Measurements from ENCODE around the gene DNAH17.
"Not testable (repeated sequence)": the region's sequence is repeated elsewhere in the genome, so short reads cannot be mapped to it uniquely, and the experiment has no call there.

The DNAH17 gene

DNA sequence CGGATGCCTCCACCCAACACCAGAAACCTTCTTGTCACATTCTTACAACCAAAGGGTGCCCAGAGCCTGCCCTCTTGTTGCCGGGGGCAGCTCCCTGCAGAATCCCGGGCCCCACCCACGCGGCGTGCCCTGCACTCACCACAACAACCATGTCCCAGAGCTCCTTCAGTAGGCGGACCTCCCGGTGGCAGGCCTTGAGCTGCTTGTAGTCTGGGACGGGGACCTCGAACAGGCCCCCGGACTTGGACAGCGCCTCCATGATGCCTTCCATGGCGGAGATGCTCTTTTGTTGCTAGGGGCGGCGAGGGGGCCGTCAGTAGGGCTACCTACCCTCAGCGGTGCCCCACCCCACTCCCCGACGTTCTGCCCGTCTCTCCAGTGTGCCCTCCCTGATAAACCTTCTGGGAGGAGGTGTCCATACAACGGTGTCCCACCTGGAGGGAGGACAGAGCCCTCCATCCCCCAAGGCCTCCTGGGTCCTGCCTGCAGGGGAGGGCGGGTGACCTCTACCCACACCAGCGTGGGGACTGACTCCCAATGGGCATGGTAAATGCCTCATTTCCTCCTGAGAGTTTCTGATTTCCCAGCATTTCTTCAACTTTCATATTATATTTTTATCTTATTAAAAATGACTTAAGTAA is 52.2 kb downstream of the DNAH17 start:
- no peak overlapping the region for H3K4me3 ChIP-seq (ENCODE audit: low read depth, low read length)

DNA sequence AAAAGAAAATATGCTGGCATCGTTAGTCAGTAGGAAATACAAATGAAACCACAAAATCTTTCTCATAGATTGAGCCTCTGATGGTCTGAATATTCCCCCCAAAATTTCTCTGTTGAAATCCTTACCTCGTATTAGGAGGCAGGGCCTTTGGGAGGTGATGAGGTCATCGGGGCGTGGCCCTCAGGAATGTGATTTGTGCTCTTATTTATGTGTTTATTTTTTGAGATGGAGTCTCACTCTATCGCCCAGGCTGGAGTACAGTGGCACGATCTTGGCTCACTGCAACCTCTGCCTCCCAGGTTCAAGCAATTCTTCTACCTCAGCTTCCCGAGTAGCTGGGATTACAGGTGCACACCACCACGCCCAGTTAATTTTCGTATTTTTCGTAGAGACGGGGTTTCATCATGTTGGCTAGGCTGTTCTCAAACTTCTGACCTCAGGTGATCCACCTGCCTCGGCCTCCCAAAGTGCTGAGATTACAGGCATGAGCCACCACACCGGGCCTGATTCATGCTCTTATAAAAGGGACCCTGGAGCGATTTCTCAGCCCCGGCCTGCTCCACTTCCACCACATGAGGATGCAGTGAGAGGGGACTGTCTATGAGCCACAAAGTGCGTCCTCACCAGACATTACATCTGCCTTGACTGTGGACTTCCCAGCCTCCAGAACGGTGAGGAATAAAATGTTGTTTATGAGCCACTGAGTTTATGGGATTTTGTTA is 53.1 kb downstream of the DNAH17 start:
- no peak overlapping the region for H3K4me3 ChIP-seq (ENCODE audit: low read depth, low read length)

DNA sequence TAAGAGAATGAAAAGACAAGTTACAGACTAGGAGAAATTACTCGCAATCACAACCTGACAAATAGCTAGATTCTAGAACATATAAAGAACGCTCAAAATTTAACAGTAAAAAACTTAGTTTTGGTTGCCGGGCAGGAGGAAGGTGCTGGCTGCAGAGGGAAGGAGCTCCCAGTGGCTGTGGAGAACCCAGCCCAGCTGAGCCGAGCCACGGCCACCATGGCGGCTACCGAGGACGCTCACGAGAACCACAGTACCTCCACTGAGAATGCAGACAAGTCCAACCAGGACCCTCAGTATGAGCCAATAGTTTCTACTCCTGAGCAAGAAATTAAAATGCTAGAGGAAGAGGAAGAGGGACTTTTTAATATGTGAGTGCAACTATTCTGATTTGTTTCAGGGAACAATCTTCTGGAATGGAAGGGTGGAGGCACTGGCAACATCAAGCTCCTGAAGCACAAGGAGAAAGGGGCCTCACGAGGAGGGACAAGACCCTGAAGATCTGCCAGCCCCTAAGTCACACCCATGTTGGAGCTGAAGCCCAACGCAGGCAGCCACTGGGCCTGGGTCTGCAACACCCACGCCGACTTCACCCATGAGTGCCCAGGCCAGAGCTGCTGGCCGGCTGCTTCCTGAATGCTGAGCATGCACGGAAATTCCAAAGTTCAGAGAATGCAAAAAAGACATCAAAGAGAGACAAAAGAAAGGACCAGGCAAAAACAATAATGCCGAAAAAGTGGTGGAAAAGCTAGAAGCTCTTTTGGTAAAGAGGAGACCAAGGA is 55.0 kb downstream of the DNAH17 start:
- no peak overlapping the region for H3K4me3 ChIP-seq (ENCODE audit: low read depth, low read length)

DNA sequence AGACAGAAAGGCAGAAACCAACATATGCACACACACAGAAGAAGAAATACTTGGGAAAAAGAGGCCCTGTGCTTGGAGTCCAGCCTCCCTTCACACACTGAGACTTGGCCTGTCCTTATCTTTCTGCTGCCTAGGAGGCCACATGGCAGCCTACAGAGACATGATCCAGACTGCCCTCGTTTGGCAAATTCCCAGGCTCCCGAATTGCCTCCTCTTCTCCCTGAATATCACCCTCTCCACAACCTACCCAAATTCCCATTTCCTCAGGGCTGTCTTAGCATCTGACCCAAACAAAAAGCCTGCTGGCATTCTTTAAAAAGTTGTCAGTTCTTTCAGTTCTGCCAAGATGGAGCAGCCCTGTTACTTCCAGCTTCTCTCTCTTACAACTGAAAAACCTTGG is 59.8 kb downstream of the DNAH17 start:
- H3K4me3 ChIP-seq (ENCODE audit: low read depth, low read length) = no peak overlapping the region

DNA sequence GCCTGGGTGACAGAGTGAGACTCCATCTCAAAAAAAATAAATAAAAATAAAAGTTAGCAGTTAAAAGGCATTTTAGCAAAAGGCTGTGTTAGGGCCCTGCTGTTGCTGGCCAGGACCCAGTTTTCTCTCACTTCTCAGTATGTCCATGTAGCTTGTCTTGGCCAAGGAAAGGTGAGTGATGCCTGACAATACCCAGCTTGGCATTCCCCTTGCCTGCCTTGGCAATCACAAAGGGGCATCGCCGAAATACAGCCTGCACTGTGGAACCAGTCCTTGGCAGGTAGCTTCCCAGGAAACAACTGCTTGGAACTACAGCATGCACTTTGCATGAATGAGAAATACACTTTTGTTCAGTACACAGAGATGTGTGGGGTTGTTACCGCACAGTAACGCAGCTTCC is 61.7 kb downstream of the DNAH17 start:
- no peak overlapping the region for H3K4me3 ChIP-seq (ENCODE audit: low read depth, low read length)

DNA sequence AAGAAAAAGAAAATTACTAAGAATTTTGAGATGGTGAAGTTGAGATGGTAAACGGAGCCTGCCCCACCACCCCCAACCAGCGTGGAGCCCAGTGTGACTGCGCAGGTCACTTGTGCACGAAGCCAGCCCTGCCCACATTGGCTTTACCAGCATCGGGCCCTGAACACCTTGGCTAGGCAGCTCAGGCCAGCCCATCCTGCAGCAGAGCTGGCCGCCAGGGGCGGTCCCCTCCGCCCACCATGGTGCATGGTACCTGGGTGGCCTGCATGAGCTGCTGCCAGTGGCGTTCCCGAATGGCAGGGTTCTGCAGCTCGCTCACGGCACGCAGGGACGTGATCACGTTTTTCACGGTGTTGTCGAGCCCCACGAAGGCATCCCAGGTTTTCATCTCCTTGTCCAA is 62.7 kb downstream of the DNAH17 start:
- H3K4me3 ChIP-seq (ENCODE audit: low read depth, low read length) = no peak overlapping the region

DNA sequence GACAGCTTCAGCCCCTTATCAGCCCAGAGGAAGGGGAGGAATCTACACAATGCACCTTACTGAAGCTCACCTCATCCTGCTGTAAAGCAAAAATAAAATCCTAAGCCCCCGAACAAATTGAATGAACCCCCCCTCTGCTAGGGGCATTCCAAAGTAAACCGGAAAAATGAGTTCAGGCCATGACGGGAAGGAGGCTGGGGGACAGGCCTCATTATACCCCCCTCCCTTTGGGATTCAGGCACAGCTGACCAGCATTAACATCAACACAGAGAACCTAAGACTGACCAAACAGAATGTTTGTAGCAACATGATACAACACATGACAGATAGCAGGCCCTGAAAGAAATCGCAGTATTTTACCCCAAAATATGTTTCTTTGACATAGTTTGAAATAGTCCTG is 64.2 kb downstream of the DNAH17 start:
- no peak overlapping the region for H3K4me3 ChIP-seq (ENCODE audit: low read depth, low read length)

DNA sequence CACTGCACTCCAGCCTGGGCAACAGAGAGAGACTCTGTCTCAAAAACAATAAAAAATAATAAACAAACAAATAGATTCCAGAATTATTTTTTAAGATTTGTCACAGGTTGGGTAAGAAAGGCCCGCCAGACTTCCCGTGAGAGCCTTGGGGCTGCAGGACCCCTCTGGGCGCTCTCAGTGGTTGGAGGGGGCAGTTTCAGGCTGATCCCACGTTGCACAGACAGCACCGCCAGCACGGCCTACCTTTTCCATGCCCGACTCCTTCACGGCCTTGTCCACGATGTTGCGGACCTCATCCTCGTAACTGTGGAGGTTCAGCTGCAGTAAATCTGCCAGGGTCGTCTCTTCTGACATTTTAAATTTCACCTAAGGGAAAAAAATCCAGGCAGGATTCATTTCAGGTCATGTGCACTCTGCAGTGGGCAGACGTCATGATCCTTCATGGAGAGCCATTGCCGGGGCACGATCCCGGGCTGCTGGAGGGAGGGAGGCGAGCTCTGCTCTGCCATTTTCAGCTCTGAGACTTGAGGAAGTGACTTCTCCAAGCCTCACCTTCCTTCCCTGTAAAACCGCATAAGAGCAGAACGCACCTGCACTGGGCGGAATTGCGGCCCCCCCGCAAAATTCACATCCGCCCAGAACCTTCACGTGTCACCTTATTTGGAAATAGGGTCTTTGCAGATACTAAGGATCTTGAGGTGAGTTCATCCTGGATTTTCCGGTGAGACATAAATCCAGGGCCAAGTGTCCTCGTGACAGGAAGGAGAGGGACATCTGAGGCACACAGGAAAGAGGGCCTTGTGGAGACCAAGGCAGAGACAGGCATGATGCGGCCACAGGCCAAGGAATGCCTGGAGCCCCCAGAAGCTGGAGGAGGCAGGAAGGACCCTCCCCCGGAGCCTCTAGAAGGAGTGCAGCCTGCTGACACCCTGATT is 66.8 kb downstream of the DNAH17 start:
- H3K4me3 ChIP-seq (ENCODE audit: low read depth, low read length) = no peak overlapping the region

DNA sequence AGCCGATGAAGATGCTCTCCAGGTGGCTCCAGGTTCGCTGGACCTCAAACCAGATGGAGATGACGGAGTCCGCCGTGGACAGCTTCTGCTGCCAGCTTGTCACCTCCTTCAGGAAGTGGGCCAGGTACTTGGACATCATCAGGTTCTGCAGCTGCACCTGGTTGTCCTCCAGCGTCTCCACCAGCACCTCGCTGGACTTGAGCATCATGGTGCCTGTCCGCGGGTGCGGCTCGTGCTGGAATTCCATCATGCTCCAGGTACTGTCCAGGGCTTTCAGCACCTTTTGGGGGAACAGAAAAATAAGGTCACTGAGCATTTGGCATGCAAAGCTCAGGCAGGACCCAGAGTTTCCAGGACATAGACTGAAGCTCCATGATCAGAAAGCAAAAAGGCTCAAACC is 69.7 kb downstream of the DNAH17 start:
- no peak overlapping the region for H3K4me3 ChIP-seq (ENCODE audit: low read depth, low read length)

DNA sequence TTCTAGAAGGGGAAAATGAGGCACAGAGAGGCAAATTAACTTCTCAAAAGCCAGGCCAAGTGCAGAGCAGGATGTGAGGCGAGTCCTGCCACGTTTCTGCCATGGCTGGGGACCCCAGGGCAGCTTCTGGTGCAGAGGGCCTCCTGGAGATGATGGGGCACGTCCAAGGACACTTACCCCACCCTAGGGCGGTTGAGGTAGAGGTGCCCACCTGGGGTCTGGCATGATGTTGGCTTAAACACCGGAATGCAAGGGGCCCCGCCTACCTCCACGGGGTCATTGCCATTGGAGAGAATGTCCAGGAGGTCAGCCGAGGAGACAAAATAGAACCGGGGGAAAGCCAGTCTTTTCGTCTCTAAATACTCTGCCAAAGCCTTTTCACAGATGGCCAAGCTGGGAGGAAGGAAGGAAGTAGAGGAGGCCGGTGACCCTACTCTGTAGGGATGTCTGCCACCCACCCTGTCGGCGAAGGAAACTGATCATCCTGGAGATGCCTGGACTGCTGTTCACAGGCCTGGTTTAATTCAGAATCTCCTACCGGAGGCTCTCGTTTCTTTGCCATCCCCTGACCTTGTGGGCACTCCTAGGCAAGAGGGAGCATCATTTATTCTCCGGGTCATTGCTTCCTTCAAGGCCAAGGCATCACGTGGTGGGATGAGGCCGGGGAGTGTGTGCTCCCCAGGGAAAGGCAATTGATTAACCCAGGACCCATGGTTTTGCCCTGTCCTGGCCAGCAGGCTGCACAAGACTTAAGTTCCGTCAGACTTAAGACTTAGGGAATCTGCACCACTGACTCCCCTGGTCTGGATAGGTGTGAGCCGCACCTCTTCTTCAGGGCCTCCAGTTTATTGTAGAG is 70.5 kb downstream of the DNAH17 start:
- H3K4me3 ChIP-seq (ENCODE audit: low read depth, low read length) = no peak overlapping the region

DNA sequence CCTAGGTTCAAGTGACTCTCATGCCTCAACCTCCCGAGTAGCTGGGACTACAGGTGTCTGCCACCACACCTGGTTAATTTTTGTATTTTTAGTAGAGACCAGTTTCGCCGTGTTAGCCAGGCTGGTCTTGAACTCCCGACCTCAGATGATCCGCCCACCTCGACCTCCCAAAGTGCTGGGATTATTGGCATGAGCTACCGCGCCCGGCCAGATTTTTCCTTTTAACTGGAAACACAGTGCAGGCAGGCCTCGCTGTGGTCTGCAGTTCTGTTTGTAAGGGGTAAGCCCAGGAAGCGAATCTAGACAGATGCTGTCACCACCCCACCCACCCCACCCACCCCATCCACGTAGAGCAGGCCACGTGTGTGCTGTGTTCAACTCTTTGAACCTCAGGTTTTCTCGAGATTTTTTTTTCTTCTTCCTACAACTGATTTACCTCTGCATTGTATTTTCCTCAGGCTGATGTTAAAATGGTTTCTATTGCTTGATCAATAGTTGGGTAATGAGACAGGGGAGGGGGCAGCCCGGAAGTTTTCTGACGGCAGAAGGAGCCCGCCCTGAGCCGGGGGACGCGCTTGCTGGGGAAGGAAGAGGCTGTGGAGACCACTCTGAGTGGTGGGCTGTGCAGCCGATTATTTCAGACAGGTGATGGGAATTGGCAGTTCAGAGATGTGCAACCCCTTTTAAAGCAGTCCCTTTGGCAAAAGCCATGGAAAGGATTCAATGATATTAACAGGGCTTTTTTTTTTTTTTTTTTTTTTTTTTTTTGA is 72.9 kb downstream of the DNAH17 start:
- no peak overlapping the region for H3K4me3 ChIP-seq (ENCODE audit: low read depth, low read length)

DNA sequence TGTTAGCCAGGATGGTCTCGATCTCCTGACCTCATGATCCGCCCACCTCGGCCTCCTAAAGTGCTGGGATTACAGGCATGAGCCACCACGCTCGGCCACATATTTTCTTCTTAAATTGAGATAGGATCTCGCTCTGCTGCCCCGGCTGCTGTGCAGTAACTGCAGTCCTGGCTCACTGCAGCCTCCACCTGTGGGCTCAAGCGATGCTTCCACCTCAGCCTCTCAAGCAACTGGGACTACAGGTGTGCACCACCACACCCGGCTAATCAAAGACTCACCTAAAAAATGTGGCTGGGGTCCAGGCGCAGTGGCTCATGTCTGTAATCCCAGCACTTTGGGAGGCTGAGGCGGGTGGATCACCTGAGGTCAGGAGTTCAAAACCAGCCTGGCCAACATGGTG is 73.8 kb downstream of the DNAH17 start:
- not testable (repeated sequence) for H3K4me3 ChIP-seq (ENCODE audit: low read depth, low read length)

DNA sequence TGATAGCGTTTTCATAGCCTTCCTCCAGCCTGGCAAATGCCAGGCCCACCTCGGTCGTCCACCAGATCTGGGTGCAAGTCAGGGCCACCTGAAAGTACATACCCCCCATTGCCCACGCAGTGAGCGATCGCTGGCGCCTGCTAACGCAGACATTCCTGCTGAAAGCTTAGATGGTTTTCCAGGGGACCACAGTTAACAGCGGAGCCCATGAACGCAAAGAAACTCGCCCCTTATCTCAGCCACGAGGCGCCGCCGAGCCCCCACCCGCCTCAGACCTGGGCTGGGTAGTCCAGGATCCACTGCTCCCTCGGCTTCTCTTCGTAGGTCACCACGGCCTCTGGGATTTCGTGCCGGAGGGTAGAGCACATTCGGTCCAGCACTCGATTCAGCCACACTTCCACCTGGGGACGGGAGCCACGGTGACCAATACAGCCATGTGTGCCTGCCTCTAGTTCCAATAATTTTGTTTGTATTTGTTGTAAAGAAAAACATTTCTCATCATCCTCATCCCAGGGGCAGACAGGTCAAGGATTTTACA is 74.5 kb downstream of the DNAH17 start:
- no peak overlapping the region for H3K4me3 ChIP-seq (ENCODE audit: low read depth, low read length)

DNA sequence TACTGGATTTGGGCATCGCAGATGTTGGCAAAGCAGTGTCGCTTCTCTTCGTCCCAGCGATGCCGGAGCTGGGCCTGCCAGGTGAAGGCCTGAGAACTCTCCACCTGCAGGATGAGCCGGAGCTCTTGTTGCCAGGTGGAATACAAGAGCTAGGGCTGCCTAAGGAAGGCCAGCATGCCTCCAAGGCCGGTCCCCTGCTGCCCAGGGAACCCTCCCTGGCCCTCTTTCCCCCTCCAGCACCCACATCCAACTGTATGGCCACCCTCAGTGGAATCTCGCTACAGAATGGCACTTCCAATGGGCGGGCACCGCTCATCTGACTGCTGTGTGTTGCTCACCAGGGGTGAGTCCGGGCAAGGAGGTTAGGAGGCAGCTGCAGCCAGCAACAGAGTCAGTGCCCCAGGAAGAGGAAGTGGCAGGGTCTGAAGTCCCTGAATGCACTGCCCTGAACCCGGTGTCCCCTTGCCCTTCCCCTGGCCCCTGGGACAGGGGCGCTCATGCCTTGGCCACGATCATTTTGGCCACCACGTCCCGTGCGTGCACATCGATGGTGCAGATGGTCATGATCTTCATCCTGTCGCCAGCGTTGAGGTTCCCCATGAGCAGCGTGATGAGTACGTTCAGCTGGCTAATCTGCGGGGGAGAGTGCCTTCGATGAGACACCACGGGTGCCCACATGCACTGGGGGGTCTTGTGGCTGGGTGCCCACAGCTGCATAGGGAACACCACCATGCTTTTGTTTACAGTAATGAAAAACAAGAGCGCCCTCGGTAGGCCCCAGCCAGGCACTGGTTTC is 75.8 kb downstream of the DNAH17 start:
- no peak overlapping the region for H3K4me3 ChIP-seq (ENCODE audit: low read depth, low read length)

DNA sequence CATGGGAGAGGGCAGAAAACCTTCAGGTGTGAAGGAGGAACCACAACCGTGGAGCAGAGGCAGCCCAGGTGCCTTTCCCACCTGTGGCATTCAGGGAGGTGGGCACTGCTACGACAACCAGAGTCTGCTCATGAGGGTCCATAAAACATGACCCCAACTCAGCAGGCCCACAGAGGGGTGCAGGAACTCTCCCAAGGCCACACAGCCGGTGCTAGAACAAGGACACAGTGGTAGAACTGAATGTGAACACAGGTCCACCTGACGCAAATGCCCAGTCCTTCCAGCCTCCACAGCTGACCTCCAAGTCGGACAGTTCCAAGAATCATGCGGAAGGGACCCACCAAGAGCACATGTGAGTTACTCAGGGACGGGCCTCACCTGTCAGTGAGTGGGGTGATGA is 76.4 kb downstream of the DNAH17 start:
- H3K4me3 ChIP-seq (ENCODE audit: low read depth, low read length) = no peak overlapping the region

DNA sequence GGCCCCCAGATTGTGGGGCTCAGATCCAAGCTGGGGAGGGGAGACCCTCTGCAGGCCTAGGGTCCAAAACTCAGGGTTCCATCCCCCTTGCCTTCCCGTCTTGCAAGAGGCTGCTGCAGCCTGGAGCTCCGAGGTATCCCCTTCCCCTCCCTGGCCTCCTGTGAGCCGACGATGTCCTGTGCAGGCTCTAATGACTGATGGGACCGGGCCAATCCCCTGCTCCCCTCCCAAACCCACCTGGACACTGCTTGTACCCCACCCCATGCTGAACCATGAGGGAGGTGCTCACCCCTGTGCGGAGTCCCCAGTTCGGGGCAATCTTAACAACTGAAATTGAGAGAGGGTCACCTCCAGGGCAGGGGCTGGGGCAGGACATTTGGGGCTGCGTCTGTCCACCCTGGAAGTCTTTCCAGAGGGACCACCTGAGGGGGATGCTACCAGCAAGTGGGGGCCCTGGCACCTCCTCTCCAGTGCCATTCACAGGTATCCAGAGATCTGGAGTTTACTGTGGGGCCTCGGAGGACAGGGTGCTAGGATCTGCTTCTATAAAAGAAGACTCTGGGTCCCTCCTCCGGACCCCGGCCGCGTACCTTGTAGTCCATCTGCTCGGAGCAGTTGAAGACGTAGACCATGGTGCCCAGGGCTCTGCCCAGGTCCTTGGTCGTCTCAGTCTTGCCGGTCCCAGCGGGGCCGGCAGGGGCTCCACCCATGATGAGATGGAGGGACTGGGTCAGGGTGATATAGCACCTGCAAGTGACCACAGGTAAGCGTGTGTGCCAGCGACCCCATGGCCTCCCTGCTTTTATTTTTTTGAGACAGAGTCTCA is 77.3 kb downstream of the DNAH17 start:
- no peak overlapping the region for H3K4me3 ChIP-seq (ENCODE audit: low read depth, low read length)

DNA sequence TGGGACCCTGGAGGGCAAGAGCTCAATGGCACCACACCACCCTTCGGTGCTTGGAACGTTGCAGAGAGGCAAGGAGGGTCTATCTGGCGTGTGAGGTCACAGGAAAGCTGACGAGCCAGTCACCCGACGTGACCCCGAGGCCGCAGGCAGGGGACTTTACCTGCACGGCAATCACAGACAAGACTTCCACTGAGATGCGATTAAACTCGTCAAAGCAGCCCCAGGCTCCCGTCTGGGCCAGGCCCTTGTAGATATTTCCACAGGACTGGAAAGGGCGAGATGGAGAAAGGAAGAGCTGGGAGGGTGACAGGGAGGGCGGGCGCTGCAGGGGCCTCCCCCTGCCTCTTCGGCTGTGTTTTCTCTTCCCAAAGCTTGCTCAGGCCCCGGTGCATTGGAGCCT is 78.3 kb downstream of the DNAH17 start:
- no peak overlapping the region for H3K4me3 ChIP-seq (ENCODE audit: low read depth, low read length)

Data from iPS-11a (cell line).